ENCODE measurements around the gene BLNK.

The BLNK gene

GRCh38 chr10:96229568-96230030 is 41.8 kb downstream of the BLNK start (continued):
- TF ChIP-seq ZNF571 (tag by site-specific recombination; IDR thresholded peaks at IDR 0.05) (no peak), ZNF704 (tag by site-specific recombination; IDR thresholded peaks at IDR 0.05) (no peak), ZNF266 (tag by site-specific recombination; IDR thresholded peaks at IDR 0.05; ENCODE audit: low read depth) (no peak), YY2 (tag by site-specific recombination; IDR thresholded peaks at IDR 0.05) (peak; percentile 64; the same call in 1 of the 2 replicates), ZNF792 (tag by site-specific recombination; IDR thresholded peaks at IDR 0.05) (no peak), REST (tag by site-specific recombination; IDR thresholded peaks at IDR 0.05) (no peak; the same call in 1 of the 2 replicates), ZNF76 (tag by site-specific recombination; IDR thresholded peaks at IDR 0.05; ENCODE audit: borderline replicate concordance, low read depth) (no peak), ZNF549 (tag by site-specific recombination; IDR thresholded peaks at IDR 0.05) (no peak), ZNF501 (tag by site-specific recombination; IDR thresholded peaks at IDR 0.05) (peak; percentile 83; the same call in 1 of the 2 replicates), ZNF610 (tag by site-specific recombination; IDR thresholded peaks at IDR 0.05; ENCODE audit: borderline replicate concordance) (peak; percentile 60; the same call in 1 of the 2 replicates), ZNF274 (IDR thresholded peaks at IDR 0.05; ENCODE audit: low read length) (no peak), ZNF274 (tag by site-specific recombination; IDR thresholded peaks at IDR 0.05; ENCODE audit: borderline replicate concordance) (no peak), EGR2 (tag by site-specific recombination; IDR thresholded peaks at IDR 0.05; ENCODE audit: low read depth) (no peak), ZNF473 (tag by site-specific recombination; IDR thresholded peaks at IDR 0.05) (no peak), ZNF366 (tag by site-specific recombination; conservative IDR thresholded peaks at IDR 0.05) (peak; percentile 53; the same call in 1 of the 2 replicates), ZNF292 (tag by site-specific recombination; IDR thresholded peaks at IDR 0.05; ENCODE audit: borderline replicate concordance, low read depth) (no peak), ZNF26 (tag by site-specific recombination; IDR thresholded peaks at IDR 0.05) (no peak), TRIM28 (IDR thresholded peaks at IDR 0.05; ENCODE audit: borderline replicate concordance, low read length) (no peak), BCL11B (tag by site-specific recombination; IDR thresholded peaks at IDR 0.05; ENCODE audit: low read depth) (no peak), GLIS1 (tag by site-specific recombination; IDR thresholded peaks at IDR 0.05) (no peak), TSHZ1 (tag by site-specific recombination; IDR thresholded peaks at IDR 0.05; ENCODE audit: borderline replicate concordance) (no peak), ZNF169 (tag by site-specific recombination; IDR thresholded peaks at IDR 0.05) (no peak), SCRT1 (tag by site-specific recombination; IDR thresholded peaks at IDR 0.05; ENCODE audit: borderline replicate concordance) (peak; percentile 15; the same call in 1 of the 2 replicates), ZNF138 (tag by site-specific recombination; IDR thresholded peaks at IDR 0.05; ENCODE audit: borderline replicate concordance) (no peak), ZNF114 (tag by site-specific recombination; IDR thresholded peaks at IDR 0.05) (no peak), CTCF (tag by site-specific recombination; IDR thresholded peaks at IDR 0.05) (peak; percentile 99), ZNF639 (tag by site-specific recombination; IDR thresholded peaks at IDR 0.05) (peak; percentile 72), ZNF2 (tag by site-specific recombination; IDR thresholded peaks at IDR 0.05) (peak; percentile 100)

Measured in HEK293 (cell line).